ENCODE measurements around the gene CETN1.

CETN1 gene

DNA sequence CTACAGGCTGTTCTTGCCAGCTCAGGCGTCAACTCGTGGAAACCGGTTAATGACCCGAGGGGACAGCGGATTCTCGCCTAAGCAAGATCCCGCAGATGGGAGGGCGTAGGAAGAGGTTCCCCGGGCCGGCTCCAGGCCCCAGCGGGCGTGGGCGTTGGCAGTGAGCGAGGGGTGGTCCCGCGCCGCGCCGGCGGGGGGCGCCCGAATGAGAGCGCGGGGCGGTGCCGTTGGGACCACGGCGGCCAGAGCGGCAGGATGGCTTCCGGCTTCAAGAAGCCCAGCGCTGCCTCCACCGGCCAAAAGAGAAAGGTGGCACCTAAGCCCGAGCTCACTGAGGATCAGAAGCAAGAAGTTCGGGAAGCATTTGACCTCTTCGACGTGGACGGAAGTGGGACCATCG, at the start of gene CETN1:
Gene CETN1 (plus strand): TSS at position 227 of the 400 bp plus-strand sequence. CDS start 29 bp downstream, at position 256.
- Mint-ChIP-seq H3K27me3 (peaks cover 3% of the 10 kb centered on the region), H3K27ac (no peak within 1 kb of the TSS)

GRCh38 chr18:532018-532417, 48.2 kb upstream of the CETN1 start:
- Mint-ChIP-seq H3K4me3 (no peak overlapping the region), H3K4me1 (ENCODE audit: low read depth) (no peaks in the 10 kb centered on the region)

More for the DNA sequence above, at the start of gene CETN1:
- H3K9me3 Mint-ChIP-seq (ENCODE audit: low read depth): no peaks in the 10 kb centered on the region
- H3K4me1 Mint-ChIP-seq (ENCODE audit: low read depth): no peaks in the 10 kb centered on the region
- H3K4me3 Mint-ChIP-seq: no peak within 1 kb of the TSS
- no peaks in the 10 kb centered on the region for H3K36me3 Mint-ChIP-seq

DNA sequence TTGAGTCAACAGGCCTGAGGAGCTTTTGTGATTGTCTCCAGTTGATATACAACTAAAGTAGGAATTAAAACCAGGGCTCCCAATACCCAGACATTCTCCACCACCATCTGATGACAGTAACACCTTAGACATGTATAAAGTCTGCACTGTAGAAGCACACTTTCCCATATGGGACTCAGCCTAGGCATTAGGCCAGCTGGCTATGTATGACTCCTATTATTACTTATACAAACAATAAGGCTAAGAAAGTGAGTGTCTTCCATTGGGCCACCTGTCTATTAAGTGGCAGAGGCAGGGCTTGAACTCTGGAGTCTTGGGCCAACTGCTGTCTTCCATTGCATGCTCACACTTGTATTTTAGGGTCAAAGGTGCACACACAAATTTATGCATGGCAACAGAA, 47.5 kb upstream of the CETN1 start:
- Mint-ChIP-seq H3K27me3 (peaks cover 3% of the 10 kb centered on the region), H3K4me1 (ENCODE audit: low read depth) (no peaks in the 10 kb centered on the region), H3K27ac (no peak overlapping the region), H3K4me3 (no peak overlapping the region), H3K9me3 (ENCODE audit: low read depth) (no peaks in the 10 kb centered on the region), H3K36me3 (no peaks in the 10 kb centered on the region)

More at GRCh38 chr18:532018-532417, 48.2 kb upstream of the CETN1 start:
- H3K27me3 Mint-ChIP-seq: peaks cover 3% of the 10 kb centered on the region
- H3K36me3 Mint-ChIP-seq: no peaks in the 10 kb centered on the region
- no peak overlapping the region for H3K27ac Mint-ChIP-seq
- no peaks in the 10 kb centered on the region for H3K9me3 Mint-ChIP-seq (ENCODE audit: low read depth)

GRCh38 chr18:533995-534601, 46.1 kb upstream of the CETN1 start:
- Mint-ChIP-seq H3K4me3 (no peak overlapping the region), H3K9me3 (ENCODE audit: low read depth) (no peaks in the 10 kb centered on the region), H3K27ac (no peak overlapping the region), H3K36me3 (no peaks in the 10 kb centered on the region), H3K4me1 (ENCODE audit: low read depth) (no peaks in the 10 kb centered on the region), H3K27me3 (peaks cover 2% of the 10 kb centered on the region)

DNA sequence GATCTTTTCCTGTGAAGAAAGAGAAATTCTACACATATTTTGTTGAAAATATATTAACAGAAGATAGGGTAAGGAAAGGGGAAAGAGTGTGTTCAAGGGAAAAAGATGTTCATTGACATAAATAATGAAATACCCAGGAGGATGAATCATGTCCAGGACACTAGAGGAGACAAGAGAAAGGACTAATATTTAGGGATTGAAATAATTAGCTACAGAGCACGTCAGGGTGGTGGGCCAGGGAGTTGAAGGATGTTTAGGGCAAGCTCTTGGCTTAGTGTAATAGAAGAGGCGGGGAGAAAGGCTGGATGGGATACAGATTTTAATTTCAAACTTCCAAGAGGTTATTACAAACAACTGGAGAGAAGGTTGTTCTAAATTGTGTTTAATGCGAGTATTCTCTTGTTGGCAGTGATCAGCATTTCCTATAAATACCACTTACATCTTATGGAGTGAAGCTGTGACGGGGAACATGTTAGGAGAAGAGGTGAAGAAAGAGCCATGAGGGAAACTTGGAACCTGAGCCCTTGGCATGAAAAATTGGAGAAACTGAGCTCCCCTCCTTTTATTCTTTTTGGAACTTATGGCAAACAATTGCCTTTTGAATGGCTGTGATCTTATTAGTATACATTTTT, 36.6 kb upstream of the CETN1 start:
- Mint-ChIP-seq H3K4me3 (no peak overlapping the region), H3K4me1 (ENCODE audit: low read depth) (no peaks in the 10 kb centered on the region), H3K36me3 (no peaks in the 10 kb centered on the region), H3K27ac (no peak overlapping the region), H3K9me3 (ENCODE audit: low read depth) (no peaks in the 10 kb centered on the region), H3K27me3 (no peaks in the 10 kb centered on the region)

- no peaks in the 10 kb centered on the region for H3K36me3 Mint-ChIP-seq
- H3K4me1 Mint-ChIP-seq (ENCODE audit: low read depth): no peaks in the 10 kb centered on the region
- H3K4me3 Mint-ChIP-seq: no peak overlapping the region
- no peaks in the 10 kb centered on the region for H3K9me3 Mint-ChIP-seq (ENCODE audit: low read depth)
- peaks cover 7% of the 10 kb centered on the region for H3K27me3 Mint-ChIP-seq
- no peak overlapping the region for H3K27ac Mint-ChIP-seq
These were observed 30.2 kb upstream of the CETN1 start for GRCh38 chr18:549967-550366.

DNA sequence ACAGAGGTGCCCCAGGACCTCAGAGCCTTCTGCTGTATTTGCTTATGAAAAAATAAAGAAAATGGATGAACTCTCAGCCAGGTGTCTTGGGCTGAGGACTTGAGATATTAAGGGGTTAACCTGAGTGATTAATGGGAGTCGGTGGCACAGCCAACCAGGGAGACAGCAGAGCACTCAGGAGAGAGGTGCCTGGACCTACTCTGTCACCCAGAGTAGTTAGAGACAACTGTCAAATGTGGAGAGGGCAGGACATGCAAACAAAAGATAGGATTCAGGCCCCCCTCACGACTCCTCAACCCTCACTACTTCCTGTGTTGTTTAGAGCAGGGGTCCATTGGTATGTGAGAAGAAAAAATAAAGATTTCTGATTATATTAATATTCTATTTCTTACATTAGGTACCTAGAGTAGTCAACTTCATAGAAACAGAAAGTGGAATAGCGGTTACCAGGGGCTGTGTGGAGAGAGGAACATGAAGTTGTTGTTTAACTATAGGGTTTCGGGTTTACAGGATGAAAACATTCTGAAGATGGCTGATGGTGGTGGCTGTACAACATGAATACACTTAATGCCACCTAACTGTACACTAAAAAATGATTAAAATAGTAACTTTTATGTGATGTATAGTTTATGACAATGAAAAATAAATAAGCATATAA, 28.6 kb upstream of the CETN1 start:
- Mint-ChIP-seq H3K9me3 (ENCODE audit: low read depth) (no peaks in the 10 kb centered on the region), H3K27me3 (peaks cover 7% of the 10 kb centered on the region), H3K4me3 (no peak overlapping the region), H3K27ac (no peak overlapping the region), H3K4me1 (ENCODE audit: low read depth) (no peaks in the 10 kb centered on the region), H3K36me3 (no peaks in the 10 kb centered on the region)

DNA sequence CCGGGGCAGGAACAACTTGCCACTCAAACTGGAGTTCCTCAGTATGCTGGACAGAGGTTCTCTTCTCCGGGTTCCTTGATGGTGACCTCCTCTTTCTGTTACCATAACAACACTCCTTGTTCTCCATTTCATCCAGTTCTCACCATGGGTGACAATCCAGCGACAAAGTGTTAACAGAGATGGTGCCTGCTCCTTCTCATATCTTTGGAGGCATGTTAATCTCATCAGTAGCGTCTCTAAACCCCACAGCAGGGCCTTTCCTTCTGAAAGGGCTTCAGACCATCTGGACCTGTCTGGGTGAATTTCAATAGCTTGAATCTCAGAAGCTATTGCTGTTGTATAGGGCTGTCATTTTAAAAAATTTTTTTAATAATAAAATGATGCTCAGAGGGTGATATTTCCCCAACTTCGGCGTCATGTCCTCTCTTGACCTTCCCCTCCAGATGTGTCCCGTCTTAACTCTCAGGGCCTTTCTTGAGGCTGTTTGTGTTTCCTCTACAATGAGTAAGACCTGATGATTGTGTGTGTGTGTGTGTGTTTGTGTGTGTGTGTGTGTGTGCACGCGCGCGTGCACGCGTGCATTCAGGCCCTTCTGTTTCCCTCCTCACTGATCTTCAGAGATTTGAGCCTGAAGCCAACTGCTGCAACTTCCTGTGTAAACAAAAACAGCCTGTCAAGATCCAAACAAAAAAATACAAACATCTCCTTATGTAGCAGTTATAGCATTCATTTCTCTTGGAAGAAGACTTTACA, 24.3 kb upstream of the CETN1 start:
- Mint-ChIP-seq H3K27ac (no peak overlapping the region), H3K4me1 (ENCODE audit: low read depth) (no peaks in the 10 kb centered on the region), H3K9me3 (ENCODE audit: low read depth) (no peaks in the 10 kb centered on the region), H3K27me3 (no peaks in the 10 kb centered on the region), H3K4me3 (no peak overlapping the region), H3K36me3 (no peaks in the 10 kb centered on the region)

- no peak overlapping the region for H3K27ac Mint-ChIP-seq
These were observed 15.2 kb upstream of the CETN1 start for GRCh38 chr18:564708-565561.

DNA sequence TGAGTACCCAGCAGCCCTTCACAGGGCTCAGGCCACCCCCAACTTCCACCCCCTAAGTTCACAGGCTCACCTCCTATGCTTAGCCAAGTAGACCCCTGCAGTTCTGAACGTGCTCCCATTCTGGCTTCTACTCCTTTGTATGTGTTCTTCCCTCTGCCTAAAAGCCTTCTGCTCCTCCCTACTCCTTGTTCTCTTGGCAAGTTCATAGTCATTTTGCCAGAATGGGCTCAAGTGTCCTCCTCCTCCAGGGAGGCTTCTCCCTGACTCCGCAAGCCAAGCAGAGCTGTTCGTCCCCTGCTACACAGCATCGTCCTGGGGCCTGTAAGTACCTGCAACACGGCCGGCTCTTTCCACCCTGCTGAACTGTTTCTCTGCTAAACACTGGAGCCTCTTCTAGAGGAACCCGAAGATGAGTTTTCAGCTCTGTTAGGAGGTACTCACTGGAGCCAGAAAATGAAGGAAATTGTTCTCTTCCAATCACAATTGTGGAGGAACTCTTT, 14.6 kb upstream of the CETN1 start:
- Mint-ChIP-seq H3K27me3 (peaks cover 15% of the 10 kb centered on the region), H3K4me3 (no peak overlapping the region), H3K9me3 (ENCODE audit: low read depth) (no peaks in the 10 kb centered on the region), H3K27ac (no peak overlapping the region), H3K4me1 (ENCODE audit: low read depth) (no peaks in the 10 kb centered on the region), H3K36me3 (no peaks in the 10 kb centered on the region)

More at GRCh38 chr18:564708-565561, 15.2 kb upstream of the CETN1 start:
- Mint-ChIP-seq H3K9me3 (ENCODE audit: low read depth) (no peaks in the 10 kb centered on the region), H3K36me3 (no peaks in the 10 kb centered on the region), H3K27me3 (peaks cover 15% of the 10 kb centered on the region), H3K4me1 (ENCODE audit: low read depth) (no peaks in the 10 kb centered on the region), H3K4me3 (no peak overlapping the region)

- Mint-ChIP-seq H3K9me3 (ENCODE audit: low read depth) (no peaks in the 10 kb centered on the region), H3K36me3 (no peaks in the 10 kb centered on the region), H3K27me3 (peaks cover 15% of the 10 kb centered on the region)
These were observed 13.1 kb upstream of the CETN1 start for GRCh38 chr18:567122-567521.

DNA sequence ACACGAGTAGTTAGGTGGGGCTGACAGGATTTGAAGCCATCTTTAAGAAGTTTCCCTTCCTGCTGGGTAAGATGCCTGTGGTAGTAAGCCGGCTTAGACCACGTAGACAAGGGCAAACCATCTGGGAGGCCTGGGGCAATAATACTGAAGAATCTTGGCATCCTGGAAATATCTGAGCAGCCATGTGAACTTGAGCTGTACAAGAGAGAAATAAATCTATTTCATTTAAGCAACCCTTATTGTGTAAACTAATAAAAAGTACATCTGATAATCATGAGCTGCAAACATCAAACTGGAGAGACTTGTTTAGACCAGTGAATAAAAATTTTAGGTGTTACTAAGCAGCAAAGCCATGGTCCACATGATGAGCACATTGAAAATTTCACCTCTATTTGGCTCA, 11.4 kb upstream of the CETN1 start:
- H3K36me3 Mint-ChIP-seq: no peaks in the 10 kb centered on the region
- H3K4me3 Mint-ChIP-seq: no peak overlapping the region
- H3K4me1 Mint-ChIP-seq (ENCODE audit: low read depth): no peaks in the 10 kb centered on the region
- H3K9me3 Mint-ChIP-seq (ENCODE audit: low read depth): no peaks in the 10 kb centered on the region
- no peak overlapping the region for H3K27ac Mint-ChIP-seq
- H3K27me3 Mint-ChIP-seq: peaks cover 15% of the 10 kb centered on the region

More at GRCh38 chr18:567122-567521, 13.1 kb upstream of the CETN1 start:
- no peak overlapping the region for H3K4me3 Mint-ChIP-seq
- H3K27ac Mint-ChIP-seq: no peak overlapping the region
- H3K4me1 Mint-ChIP-seq (ENCODE audit: low read depth): no peaks in the 10 kb centered on the region

DNA sequence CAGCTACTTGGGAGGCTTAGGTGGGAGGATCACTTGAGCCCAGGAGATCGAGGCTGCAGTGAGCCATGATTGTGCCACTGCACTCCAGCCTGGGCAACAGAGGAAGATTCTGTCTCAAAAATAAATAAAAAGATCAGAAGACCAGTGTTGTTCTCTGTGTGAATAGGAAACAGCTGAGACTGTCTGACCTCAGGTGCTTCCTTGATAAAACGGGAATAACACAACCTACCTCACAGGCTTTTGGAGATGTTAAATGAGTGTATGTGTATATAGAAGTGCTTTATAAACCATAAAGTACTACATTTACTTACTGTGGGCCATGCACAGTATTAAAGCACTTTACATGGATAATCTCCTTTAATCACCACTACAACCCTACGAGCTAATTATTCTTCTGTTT, 9.9 kb upstream of the CETN1 start:
- Mint-ChIP-seq H3K9me3 (ENCODE audit: low read depth) (no peaks in the 10 kb centered on the region), H3K27ac (no peak overlapping the region), H3K4me1 (ENCODE audit: low read depth) (no peaks in the 10 kb centered on the region), H3K4me3 (no peak overlapping the region), H3K36me3 (no peaks in the 10 kb centered on the region), H3K27me3 (peaks cover 15% of the 10 kb centered on the region)

- no peaks in the 10 kb centered on the region for H3K36me3 Mint-ChIP-seq
- no peak overlapping the region for H3K4me3 Mint-ChIP-seq
- H3K27ac Mint-ChIP-seq: no peak overlapping the region
- peaks cover 13% of the 10 kb centered on the region for H3K27me3 Mint-ChIP-seq
- no peaks in the 10 kb centered on the region for H3K9me3 Mint-ChIP-seq (ENCODE audit: low read depth)
- H3K4me1 Mint-ChIP-seq (ENCODE audit: low read depth): no peaks in the 10 kb centered on the region
These were observed 9.5 kb upstream of the CETN1 start for GRCh38 chr18:570697-571096.
